H1 (cell line): ENCODE results near the gene PTGIS. TPM values are rescaled to one million over a fixed set of nuclear protein-coding genes. Genes with fewer than 3 reads are reported as not detected.
A peak's percentile ranks its signal among the peaks of the same experiment; 100 is the strongest.

ENCODE experiments used
- KDM4A ChIP-seq: IDR thresholded peaks from one replicate; pipeline ENCODE4 v1.7.1; 2012; ENCODE audit warnings: low read depth, mild to moderate bottlenecking, moderate library complexity, low read length, inconsistent platforms; ENCODE audit not compliant: severe bottlenecking
- KDM5A ChIP-seq: fragments of 200-600 bp; IDR thresholded peaks from 2 replicates; pipeline ENCODE4 v1.7.1; 2012; ENCODE audit warnings: mild to moderate bottlenecking, low read length, inconsistent platforms, mixed read lengths
- NRF1 ChIP-seq: IDR thresholded peaks from 2 replicates; pipeline ENCODE4 v1.6.1; 2011; ENCODE audit warnings: mild to moderate bottlenecking, low read depth, low read length, improper control_type of control experiment
- RAD21 ChIP-seq, 2 experiments: IDR thresholded peaks in 1 of 2; conservative IDR thresholded peaks in 1 of 2; 2 replicates each; pipeline ENCODE4 v1.6.1; 2011; ENCODE audit warnings: low read depth in 2 of 2, low read length in 2 of 2, improper control_type of control experiment in 1 of 2, inconsistent platforms in 1 of 2, mild to moderate bottlenecking in 1 of 2, moderate library complexity in 1 of 2
- SAP30 ChIP-seq: fragments of 300-600 bp; sonication (generic); IDR thresholded peaks from 2 replicates; pipeline ENCODE4 v1.7.1; 2012; ENCODE audit warnings: low read length, moderate library complexity, mild to moderate bottlenecking, inconsistent platforms; ENCODE audit not compliant: insufficient read depth, insufficient replicate concordance
- polyA plus RNA-seq, 7 experiments: library from polyadenylated mRNA; depleted of rRNA in 3 of 7; stranded (reverse) in 5 of 7; unstranded in 2 of 7; fragments of >200 nt in 5 of 7; fragments of 200-250 nt in 2 of 7; gene quantifications; 1 replicate in 5 of 7; 2 replicates in 1 of 7; 4 replicates in 1 of 7; pipeline versions ENCODE4 v1.2.1 to v1.2.3, GENCODE V29; 2011 to 2013; ENCODE audit warnings: missing spikeins in 2 of 7, mixed read lengths in 2 of 7
- total RNA-seq: library from RNA; stranded (reverse); fragmentation: NEBNext Ultra II Directional; extraction: Animal tissue kit (Norgen Biotek cat#: 25700); gene quantifications from 2 replicates; pipeline ENCODE4 v1.2.1, GENCODE V29; 2021

PTGIS gene
- total and polyA plus RNA-seq, 2 of the 8 experiments (the other 6 are each of a cell fraction or from before 2014, with no cell fraction given) = 29.9 to 35.5 TPM

DNA sequence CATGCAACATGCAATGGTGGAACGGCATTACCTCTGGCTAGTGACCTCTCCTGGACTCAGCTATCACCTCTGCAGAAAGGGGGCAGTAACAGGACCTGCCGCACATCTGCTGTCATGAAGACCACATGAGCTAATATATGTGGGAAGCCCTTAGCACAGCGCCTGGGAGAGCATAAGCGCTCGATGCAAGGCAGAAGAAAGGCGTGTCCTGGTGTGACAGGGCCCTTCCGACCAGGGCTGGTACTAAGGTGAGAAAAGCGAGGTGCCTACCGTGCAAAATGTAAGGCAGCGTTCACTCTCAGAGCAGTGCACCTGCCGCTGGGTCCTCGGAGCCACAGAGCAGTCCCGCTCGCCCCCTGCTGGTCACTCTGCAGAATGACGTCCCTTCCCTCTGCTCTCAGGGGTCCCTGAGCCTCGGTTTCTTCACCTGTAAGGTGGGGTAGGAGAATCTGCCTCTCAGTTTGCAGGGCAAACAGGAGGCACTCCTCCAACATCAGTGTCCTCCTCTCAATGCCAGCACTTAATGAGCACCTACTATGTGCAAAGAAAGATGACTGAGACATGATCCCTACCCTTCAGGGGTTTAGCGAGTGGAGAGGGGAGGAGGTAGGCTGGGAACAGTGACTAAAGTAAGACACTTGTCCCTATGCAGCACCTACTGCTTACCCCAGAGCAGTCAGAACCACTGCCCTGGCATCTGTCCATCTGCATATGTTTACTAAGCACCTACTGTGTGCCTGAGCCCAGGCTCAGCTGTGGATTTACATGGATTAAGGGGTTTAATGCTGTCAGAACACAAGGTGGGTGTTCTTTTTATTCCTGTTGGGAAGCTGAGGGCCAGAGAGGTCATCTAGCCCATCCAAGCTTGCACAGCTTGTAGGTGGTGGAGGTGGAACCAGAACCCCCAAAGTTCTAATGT lies 41.1 kb upstream of the PTGIS start (continued):
- TF ChIP-seq SAP30 = no peak
- peak; percentile 90 to 91 for TF ChIP-seq RAD21 (IDR thresholded peaks at IDR 0.05 in 1 of 2, conservative IDR thresholded peaks at IDR 0.05 in 1 of 2; ENCODE audit: low read depth in 2 of 2, low read length in 2 of 2)
- TF ChIP-seq KDM5A = no peak
- no peak for TF ChIP-seq NRF1
- TF ChIP-seq KDM4A = peak; percentile 59
